ENCODE measurements around the gene IPPK. TPM values are rescaled to one million over a fixed set of nuclear protein-coding genes. Genes with fewer than 3 reads are reported as not detected.

IPPK gene
- total and polyA plus RNA-seq, 2 experiments from 2014 or later: 10.7 to 17.8 TPM

- Histone ChIP-seq H3K27me3 (replicated peaks; ENCODE audit: insufficient read depth) (no peaks in the 10 kb centered on the region), H3K9me2 (ENCODE audit: insufficient read depth) (no peaks in the 10 kb centered on the region), H4K20me1 (ENCODE audit: insufficient read depth) (no peaks in the 10 kb centered on the region), H3K79me2 (ENCODE audit: insufficient read depth) (peaks cover 86% of the 10 kb centered on the region), H3K4me3 (no peak overlapping the region), H3K9ac (no peak overlapping the region), H3K4me1 (ENCODE audit: insufficient read depth) (peaks cover 18% of the 10 kb centered on the region), H2AFZ (no peak overlapping the region), H3K36me3 (ENCODE audit: low read depth) (peaks cover 39% of the 10 kb centered on the region), H3K27ac (no peak overlapping the region), H3F3A (ENCODE audit: insufficient read depth) (peaks cover 18% of the 10 kb centered on the region), H3K4me2 (ENCODE audit: unreplicated experiment) (no peak overlapping the region), H3K9me3 (ENCODE audit: low read depth) (no peaks in the 10 kb centered on the region)
- in situ Hi-C loops (cut with MboI): loop anchor here (25.0 kb wide), 1 partner anchor 511 kb away; no protein-coding TSS in a partner anchor
- 93 to 94% methylated on average over 6 of the region's 6 CpGs for WGBS, 2 experiments (ENCODE audit: low coverage in 1 of 2, low lambda C conversion rate in 2 of 2, missing lambda C conversion rate in 2 of 2)
- TF ChIP-seq EZH2 (IDR thresholded peaks at IDR 0.05; ENCODE audit: insufficient read depth, poor library complexity, severe bottlenecking) (no peak), EZH2phosphoT487 (IDR thresholded peaks at IDR 0.05; ENCODE audit: insufficient read depth, low read depth) (no peak)
- no peak for DNase-seq
Observed at GRCh38 chr9:92648474-92648971, 21.4 kb downstream of the IPPK start.

- H3K4me3 ChIP-seq: no peak overlapping the region
- H3K9me3 ChIP-seq (ENCODE audit: low read depth): no peaks in the 10 kb centered on the region
- WGBS, 2 experiments (ENCODE audit: low coverage in 1 of 2, low lambda C conversion rate in 2 of 2, missing lambda C conversion rate in 2 of 2): 97% methylated on average over 11 of the region's 11 CpGs
- H3F3A ChIP-seq (ENCODE audit: insufficient read depth): peaks cover 18% of the 10 kb centered on the region
- no peak overlapping the region for H2AFZ ChIP-seq
- H3K4me1 ChIP-seq (ENCODE audit: insufficient read depth): peaks cover 14% of the 10 kb centered on the region
- H3K4me2 ChIP-seq (ENCODE audit: unreplicated experiment): no peak overlapping the region
- no peak overlapping the region for H3K27ac ChIP-seq
- H3K9ac ChIP-seq: no peak overlapping the region
- no peaks in the 10 kb centered on the region for H4K20me1 ChIP-seq (ENCODE audit: insufficient read depth)
- no peak for DNase-seq
- in situ Hi-C loops (cut with MboI): loop anchor here (25.0 kb wide), 1 partner anchor 511 kb away; no protein-coding TSS in a partner anchor
- no peaks in the 10 kb centered on the region for H3K9me2 ChIP-seq (ENCODE audit: insufficient read depth)
- peaks cover 43% of the 10 kb centered on the region for H3K36me3 ChIP-seq (ENCODE audit: low read depth)
- no peak for TF ChIP-seq EZH2 (IDR thresholded peaks at IDR 0.05; ENCODE audit: insufficient read depth, poor library complexity, severe bottlenecking)
- TF ChIP-seq EZH2phosphoT487 (IDR thresholded peaks at IDR 0.05; ENCODE audit: insufficient read depth, low read depth): no peak
- H3K27me3 ChIP-seq (replicated peaks; ENCODE audit: insufficient read depth): no peaks in the 10 kb centered on the region
- peaks cover 86% of the 10 kb centered on the region for H3K79me2 ChIP-seq (ENCODE audit: insufficient read depth)
Observed at GRCh38 chr9:92647671-92648473, 22.1 kb downstream of the IPPK start.

- no peak overlapping the region for H3K9ac ChIP-seq
- DNase-seq: no peak
- H3K79me2 ChIP-seq (ENCODE audit: insufficient read depth): peaks cover 87% of the 10 kb centered on the region
- no peak for TF ChIP-seq EZH2phosphoT487 (IDR thresholded peaks at IDR 0.05; ENCODE audit: insufficient read depth, low read depth)
- no peak for TF ChIP-seq EZH2 (IDR thresholded peaks at IDR 0.05; ENCODE audit: insufficient read depth, poor library complexity, severe bottlenecking)
- H3K4me2 ChIP-seq (ENCODE audit: unreplicated experiment): no peak overlapping the region
- WGBS, 2 experiments (ENCODE audit: low coverage in 1 of 2, low lambda C conversion rate in 2 of 2, missing lambda C conversion rate in 2 of 2): 95 to 97% methylated on average over 4 of the region's 4 CpGs
- H4K20me1 ChIP-seq (ENCODE audit: insufficient read depth): no peaks in the 10 kb centered on the region
- H3K36me3 ChIP-seq (ENCODE audit: low read depth): peaks cover 52% of the 10 kb centered on the region
- H3K27me3 ChIP-seq (replicated peaks; ENCODE audit: insufficient read depth): no peaks in the 10 kb centered on the region
- H3K9me3 ChIP-seq (ENCODE audit: low read depth): no peaks in the 10 kb centered on the region
- H3K4me3 ChIP-seq: no peak overlapping the region
- H2AFZ ChIP-seq: no peak overlapping the region
- no peaks in the 10 kb centered on the region for H3F3A ChIP-seq (ENCODE audit: insufficient read depth)
- H3K27ac ChIP-seq: no peak overlapping the region
- no peaks in the 10 kb centered on the region for H3K9me2 ChIP-seq (ENCODE audit: insufficient read depth)
- no peaks in the 10 kb centered on the region for H3K4me1 ChIP-seq (ENCODE audit: insufficient read depth)
- in situ Hi-C loops (cut with MboI): loop anchor here (25.0 kb wide), 1 partner anchor 508 kb away; no protein-coding TSS in a partner anchor
Observed at GRCh38 chr9:92645041-92645440, 24.9 kb downstream of the IPPK start.

GRCh38 chr9:92644278-92644677 lies 25.7 kb downstream of the IPPK start:
- DNase-seq: no peak
- Histone ChIP-seq H3K4me1 (ENCODE audit: insufficient read depth) (no peaks in the 10 kb centered on the region), H3K9ac (no peak overlapping the region), H3K27ac (no peak overlapping the region), H3K36me3 (ENCODE audit: low read depth) (peaks cover 52% of the 10 kb centered on the region), H2AFZ (no peak overlapping the region), H3K9me2 (ENCODE audit: insufficient read depth) (no peaks in the 10 kb centered on the region), H3K4me3 (no peak overlapping the region), H3F3A (ENCODE audit: insufficient read depth) (no peaks in the 10 kb centered on the region), H4K20me1 (ENCODE audit: insufficient read depth) (no peaks in the 10 kb centered on the region), H3K4me2 (ENCODE audit: unreplicated experiment) (no peak overlapping the region), H3K79me2 (ENCODE audit: insufficient read depth) (peaks cover 79% of the 10 kb centered on the region), H3K27me3 (replicated peaks; ENCODE audit: insufficient read depth) (no peaks in the 10 kb centered on the region), H3K9me3 (ENCODE audit: low read depth) (no peaks in the 10 kb centered on the region)
- in situ Hi-C loops (cut with MboI): loop anchor here (25.0 kb wide), 1 partner anchor 507 kb away; no protein-coding TSS in a partner anchor
- no peak for TF ChIP-seq EZH2 (IDR thresholded peaks at IDR 0.05; ENCODE audit: insufficient read depth, poor library complexity, severe bottlenecking)
- no peak for TF ChIP-seq EZH2phosphoT487 (IDR thresholded peaks at IDR 0.05; ENCODE audit: insufficient read depth, low read depth)
- WGBS, 2 experiments (ENCODE audit: low coverage in 1 of 2, low lambda C conversion rate in 2 of 2, missing lambda C conversion rate in 2 of 2): 84 to 85% methylated on average over 7 of the region's 7 CpGs

All from GM23248 (cell line).